SK-N-SH treated with all-trans-retinoic acid at 6 μM for 48 hours (cell line): ENCODE results near the gene SMAD3.
A peak's percentile ranks its signal among the peaks of the same experiment; 100 is the strongest.

ENCODE experiments used
- ARNTL ChIP-seq: fragments of 450-650 bp; formaldehyde crosslinking; IDR thresholded peaks from 2 replicates; pipeline ENCODE4 v1.5.0; 2020; ENCODE audit warnings: low read depth, mild to moderate bottlenecking, moderate library complexity, borderline replicate concordance
- GLIS3 ChIP-seq: fragments of 250-450 bp; sonication (Bioruptor Pico); IDR thresholded peaks from 2 replicates; pipeline ENCODE4 v1.5.0; 2020; ENCODE audit warnings: mild to moderate bottlenecking, moderate library complexity
- POU6F1 ChIP-seq: fragments of 250-450 bp; sonication (Bioruptor Pico); IDR thresholded peaks from 2 replicates; pipeline ENCODE4 v1.8.0; 2021; ENCODE audit warnings: low read depth, mild to moderate bottlenecking, moderate library complexity, borderline replicate concordance
- RARB ChIP-seq: fragments of 250-450 bp; sonication (Bioruptor Pico); IDR thresholded peaks from 2 replicates; pipeline ENCODE4 v1.8.0; 2021; ENCODE audit warnings: mild to moderate bottlenecking, moderate library complexity
- SNAI2 ChIP-seq: fragments of 250-450 bp; sonication (Bioruptor Pico); IDR thresholded peaks from 2 replicates; pipeline ENCODE4 v1.5.0; 2020; ENCODE audit warnings: mild to moderate bottlenecking, moderate library complexity
- TOX ChIP-seq: fragments of 250-450 bp; sonication (Bioruptor Pico); IDR thresholded peaks from 2 replicates; pipeline ENCODE4 v1.8.0; 2021; ENCODE audit warnings: mild to moderate bottlenecking, moderate library complexity, borderline replicate concordance
- ZFP3 ChIP-seq: fragments of 250-450 bp; sonication (Bioruptor Pico); IDR thresholded peaks from 2 replicates; pipeline ENCODE4 v1.5.0; 2020; ENCODE audit warnings: mild to moderate bottlenecking, moderate library complexity
- ZFP30 ChIP-seq: fragments of 450-650 bp; formaldehyde crosslinking; IDR thresholded peaks from 2 replicates; pipeline ENCODE4 v1.5.0; 2022; ENCODE audit warnings: mild to moderate bottlenecking, moderate library complexity
- TF ChIP-seq, protein P1 (sequence below): fragments of 250-450 bp; sonication (Bioruptor Pico); IDR thresholded peaks from 2 replicates; pipeline ENCODE4 v1.5.1; 2021; ENCODE audit warnings: mild to moderate bottlenecking, moderate library complexity
- TF ChIP-seq, protein P2 (sequence below): fragments of 250-450 bp; sonication (Bioruptor Pico); IDR thresholded peaks from 2 replicates; pipeline ENCODE4 v1.8.0; 2020; ENCODE audit warnings: mild to moderate bottlenecking, moderate library complexity, borderline replicate concordance
- TF ChIP-seq, protein P3 (sequence below): fragments of 250-450 bp; sonication (Bioruptor Pico); IDR thresholded peaks from 2 replicates; pipeline ENCODE4 v1.5.1; 2020; ENCODE audit warnings: low read depth, mild to moderate bottlenecking, moderate library complexity

- TF ChIP-seq, protein P1, sequence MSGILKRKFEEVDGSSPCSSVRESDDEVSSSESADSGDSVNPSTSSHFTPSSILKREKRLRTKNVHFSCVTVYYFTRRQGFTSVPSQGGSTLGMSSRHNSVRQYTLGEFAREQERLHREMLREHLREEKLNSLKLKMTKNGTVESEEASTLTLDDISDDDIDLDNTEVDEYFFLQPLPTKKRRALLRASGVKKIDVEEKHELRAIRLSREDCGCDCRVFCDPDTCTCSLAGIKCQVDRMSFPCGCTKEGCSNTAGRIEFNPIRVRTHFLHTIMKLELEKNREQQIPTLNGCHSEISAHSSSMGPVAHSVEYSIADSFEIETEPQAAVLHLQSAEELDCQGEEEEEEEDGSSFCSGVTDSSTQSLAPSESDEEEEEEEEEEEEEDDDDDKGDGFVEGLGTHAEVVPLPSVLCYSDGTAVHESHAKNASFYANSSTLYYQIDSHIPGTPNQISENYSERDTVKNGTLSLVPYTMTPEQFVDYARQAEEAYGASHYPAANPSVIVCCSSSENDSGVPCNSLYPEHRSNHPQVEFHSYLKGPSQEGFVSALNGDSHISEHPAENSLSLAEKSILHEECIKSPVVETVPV (CRISPR knock-in tag) = no peak
- no peak for TF ChIP-seq POU6F1 (CRISPR knock-in tag)
- no peak for TF ChIP-seq ZFP3 (CRISPR knock-in tag)
- TF ChIP-seq, protein P2, sequence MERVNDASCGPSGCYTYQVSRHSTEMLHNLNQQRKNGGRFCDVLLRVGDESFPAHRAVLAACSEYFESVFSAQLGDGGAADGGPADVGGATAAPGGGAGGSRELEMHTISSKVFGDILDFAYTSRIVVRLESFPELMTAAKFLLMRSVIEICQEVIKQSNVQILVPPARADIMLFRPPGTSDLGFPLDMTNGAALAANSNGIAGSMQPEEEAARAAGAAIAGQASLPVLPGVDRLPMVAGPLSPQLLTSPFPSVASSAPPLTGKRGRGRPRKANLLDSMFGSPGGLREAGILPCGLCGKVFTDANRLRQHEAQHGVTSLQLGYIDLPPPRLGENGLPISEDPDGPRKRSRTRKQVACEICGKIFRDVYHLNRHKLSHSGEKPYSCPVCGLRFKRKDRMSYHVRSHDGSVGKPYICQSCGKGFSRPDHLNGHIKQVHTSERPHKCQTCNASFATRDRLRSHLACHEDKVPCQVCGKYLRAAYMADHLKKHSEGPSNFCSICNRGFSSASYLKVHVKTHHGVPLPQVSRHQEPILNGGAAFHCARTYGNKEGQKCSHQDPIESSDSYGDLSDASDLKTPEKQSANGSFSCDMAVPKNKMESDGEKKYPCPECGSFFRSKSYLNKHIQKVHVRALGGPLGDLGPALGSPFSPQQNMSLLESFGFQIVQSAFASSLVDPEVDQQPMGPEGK (CRISPR knock-in tag) = no peak
- TF ChIP-seq ZFP30 (CRISPR knock-in tag) = no peak
- no peak for TF ChIP-seq TOX
- TF ChIP-seq RARB (CRISPR knock-in tag) = no peak
- TF ChIP-seq, protein P3, sequence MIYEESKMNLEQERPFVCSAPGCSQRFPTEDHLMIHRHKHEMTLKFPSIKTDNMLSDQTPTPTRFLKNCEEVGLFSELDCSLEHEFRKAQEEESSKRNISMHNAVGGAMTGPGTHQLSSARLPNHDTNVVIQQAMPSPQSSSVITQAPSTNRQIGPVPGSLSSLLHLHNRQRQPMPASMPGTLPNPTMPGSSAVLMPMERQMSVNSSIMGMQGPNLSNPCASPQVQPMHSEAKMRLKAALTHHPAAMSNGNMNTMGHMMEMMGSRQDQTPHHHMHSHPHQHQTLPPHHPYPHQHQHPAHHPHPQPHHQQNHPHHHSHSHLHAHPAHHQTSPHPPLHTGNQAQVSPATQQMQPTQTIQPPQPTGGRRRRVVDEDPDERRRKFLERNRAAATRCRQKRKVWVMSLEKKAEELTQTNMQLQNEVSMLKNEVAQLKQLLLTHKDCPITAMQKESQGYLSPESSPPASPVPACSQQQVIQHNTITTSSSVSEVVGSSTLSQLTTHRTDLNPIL (CRISPR knock-in tag) = no peak
- TF ChIP-seq SNAI2 (CRISPR knock-in tag) = no peak
- TF ChIP-seq ARNTL (CRISPR knock-in tag) = no peak
- 0 out of 2 replicates have a peak, but pooled peaks have one; percentile 55 for TF ChIP-seq GLIS3 (CRISPR knock-in tag)
These were observed at the start of gene SMAD3 for GRCh38 chr15:67065531-67066005.
